ENCODE data around the gene CIITA. TPM values are rescaled to one million over a fixed set of nuclear protein-coding genes. Genes with fewer than 3 reads are reported as not detected.

The CIITA gene
- total and polyA plus RNA-seq, 10 of the 15 experiments (the other 5 are each of a cell fraction or from before 2014, with no cell fraction given): 11.5 to 145 (median 49.7) TPM

DNA sequence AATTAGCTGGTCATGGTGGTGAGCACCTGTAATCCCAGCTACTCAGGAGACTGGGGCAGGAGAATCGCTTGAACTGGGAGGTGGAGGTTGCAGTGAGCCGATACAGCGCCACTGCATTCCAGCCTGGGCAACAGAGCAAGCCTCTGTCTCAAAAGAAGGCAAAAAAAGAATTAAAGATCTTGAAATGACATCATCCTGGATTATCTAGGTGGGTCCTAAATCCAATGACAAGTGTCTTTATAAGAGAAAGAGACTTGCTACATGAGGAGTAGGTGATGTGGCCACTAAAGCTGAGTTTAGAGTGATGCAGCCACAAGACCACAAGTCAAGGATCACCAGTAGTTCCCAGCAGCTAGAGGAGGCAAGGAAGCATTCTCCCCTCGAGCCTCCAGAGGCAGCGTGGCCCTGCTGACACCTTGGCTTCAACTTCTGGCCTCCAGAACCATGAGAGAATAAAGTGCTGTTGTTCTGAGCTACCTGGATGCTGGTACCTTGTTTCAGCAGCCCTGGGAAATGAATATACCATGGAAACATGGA, 15.8 kb downstream of the CIITA start:
- ChIA-PET CTCF (interaction anchor here (0.9 to 7.9 kb wide), 9 partner anchors 9 to 1754 kb away, joined by 3 to 73 read pairs (median 5); partner anchors contain the start of gene CIITA), RAD21 (ENCODE audit: unreplicated experiment) (interaction anchor here (0.7 to 7.8 kb wide), 10 partner anchors 9 to 154 kb away, joined by 3 to 142 read pairs (median 28); partner anchors contain the start of gene CIITA), SMC1A (ENCODE audit: uncharacterized antibody, unreplicated experiment) (interaction anchor here (0.7 to 7.9 kb wide), 13 partner anchors 10 to 154 kb away, joined by 3 to 133 read pairs (median 14); partner anchors contain the start of gene CIITA), POLR2A (interaction anchor here (0.6 to 6.9 kb wide), 9 partner anchors 9 to 153 kb away, joined by 3 to 133 read pairs (median 4); partner anchors contain the start of gene CIITA)
- peak overlapping the region; percentile 71; the same call in 1 of the 2 replicates for H3K27ac ChIP-seq (ENCODE audit: control insufficient read depth, insufficient read depth)
- DNase-seq (ENCODE audit: low read depth, low spot score): no peak
- H3K4me1 ChIP-seq (ENCODE audit: control insufficient read depth, insufficient read depth, low read length): peaks cover 88% of the 10 kb centered on the region
- no TSS peak for BruUV-seq (replicated peaks)
- H3K36me3 ChIP-seq (ENCODE audit: control insufficient read depth in 2 of 2, insufficient read depth in 2 of 2, low read length in 1 of 2): peaks cover 16 to 37% of the 10 kb centered on the region in 2 experiments; a peak in 3 of 4 replicates
- no peak overlapping the region for H2AFZ ChIP-seq (ENCODE audit: control insufficient read depth, low read depth, low read length)
- no peaks in the 10 kb centered on the region for H3K9me3 ChIP-seq (replicated peaks; ENCODE audit: control insufficient read depth, insufficient read depth, low read length)
- WGBS (ENCODE audit: insufficient coverage, insufficient replicate concordance, low lambda C conversion rate, missing lambda C conversion rate): 93% methylated on average over 5 of the region's 5 CpGs
- ATAC-seq: no peak
- in situ Hi-C loops (cut with MboI): loop anchor here (25.0 kb wide), 2 partner anchors 581 to 1756 kb away; no protein-coding TSS in a partner anchor
- H3K4me2 ChIP-seq (ENCODE audit: control insufficient read depth, insufficient read depth): no peak overlapping the region; the same call in 1 of the 2 replicates
- TF ChIP-seq ATF7 (IDR thresholded peaks at IDR 0.05; ENCODE audit: low read depth): peak; percentile 57; the same call in 1 of the 2 replicates
- no peak for TF ChIP-seq NBN (IDR thresholded peaks at IDR 0.05)
- 0 out of 2 replicates have a peak, but pooled peaks have one; percentile 18 for TF ChIP-seq RUNX3 (IDR thresholded peaks at IDR 0.05; ENCODE audit: low read length)
- no peak for TF ChIP-seq EGR1 (IDR thresholded peaks at IDR 0.05; ENCODE audit: borderline replicate concordance in 1 of 2, low read depth in 2 of 2, low read length in 2 of 2)
- no peak for TF ChIP-seq CHD2 (IDR thresholded peaks at IDR 0.05; ENCODE audit: borderline replicate concordance, low read depth, low read length)
- TF ChIP-seq, protein P1, sequence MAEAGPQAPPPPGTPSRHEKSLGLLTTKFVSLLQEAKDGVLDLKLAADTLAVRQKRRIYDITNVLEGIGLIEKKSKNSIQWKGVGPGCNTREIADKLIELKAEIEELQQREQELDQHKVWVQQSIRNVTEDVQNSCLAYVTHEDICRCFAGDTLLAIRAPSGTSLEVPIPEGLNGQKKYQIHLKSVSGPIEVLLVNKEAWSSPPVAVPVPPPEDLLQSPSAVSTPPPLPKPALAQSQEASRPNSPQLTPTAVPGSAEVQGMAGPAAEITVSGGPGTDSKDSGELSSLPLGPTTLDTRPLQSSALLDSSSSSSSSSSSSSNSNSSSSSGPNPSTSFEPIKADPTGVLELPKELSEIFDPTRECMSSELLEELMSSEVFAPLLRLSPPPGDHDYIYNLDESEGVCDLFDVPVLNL (IDR thresholded peaks at IDR 0.05; ENCODE audit: low read depth, low read length): no peak
- H3K79me2 ChIP-seq (ENCODE audit: control insufficient read depth, insufficient read depth, low read length): peaks cover 53% of the 10 kb centered on the region
- peaks cover 10% of the 10 kb centered on the region for H4K20me1 ChIP-seq (ENCODE audit: control insufficient read depth, insufficient read depth)
- H3K4me3 ChIP-seq: no peak overlapping the region
- FAIRE-seq: no peak
- H3K9ac ChIP-seq (ENCODE audit: control insufficient read depth, insufficient read depth, low read length): no peak overlapping the region
- intact Hi-C loops (cut with micrococcal nuclease; ENCODE audit: unreplicated experiment): loop anchor here (10.0 kb wide), 1 partner anchor 588 kb away; no protein-coding TSS in a partner anchor
- no peaks in the 10 kb centered on the region for H3K27me3 ChIP-seq (replicated peaks in 1 of 2; ENCODE audit: control insufficient read depth in 2 of 2, insufficient read depth in 2 of 2, low read length in 1 of 2)
